Measurements from ENCODE around the gene KLHL26.

GRCh38 chr19:18669524-18669817, 32.6 kb downstream of the KLHL26 start:
- TF ChIP-seq CTCF (IDR thresholded peaks at IDR 0.05) (no peak), POLR2A (IDR thresholded peaks at IDR 0.05) (no peak)
